GM21737 (cell line): ENCODE measurements around the gene FSHR.

Experiments
- ATAC-seq: cut with Tn5 transposase; IDR thresholded peaks from one replicate; pipeline ENCODE4 v1.9.1; 2021; ENCODE audit warnings: mild to moderate bottlenecking, moderate library complexity; ENCODE audit not compliant: unreplicated experiment

The FSHR gene

DNA sequence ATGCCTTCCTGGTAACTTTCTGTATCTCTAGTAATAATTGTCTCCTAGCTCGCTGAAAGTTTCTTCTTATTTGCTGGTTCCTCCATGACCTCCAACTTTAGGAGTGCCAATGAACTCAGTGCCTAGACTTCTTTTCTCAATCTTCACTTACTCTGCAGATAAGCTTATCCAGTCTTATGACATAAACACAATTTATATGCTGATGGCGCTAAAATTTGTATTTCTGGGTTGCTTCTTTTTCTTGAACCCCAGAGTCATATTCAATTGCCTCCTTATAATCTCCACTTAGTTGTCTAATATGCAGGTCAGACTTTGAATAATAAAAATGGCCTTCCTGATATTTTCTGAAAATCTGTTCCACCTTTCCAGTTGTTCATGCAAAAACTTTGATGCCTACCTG lies 182.5 kb downstream of the FSHR start:
- no peak for ATAC-seq

DNA sequence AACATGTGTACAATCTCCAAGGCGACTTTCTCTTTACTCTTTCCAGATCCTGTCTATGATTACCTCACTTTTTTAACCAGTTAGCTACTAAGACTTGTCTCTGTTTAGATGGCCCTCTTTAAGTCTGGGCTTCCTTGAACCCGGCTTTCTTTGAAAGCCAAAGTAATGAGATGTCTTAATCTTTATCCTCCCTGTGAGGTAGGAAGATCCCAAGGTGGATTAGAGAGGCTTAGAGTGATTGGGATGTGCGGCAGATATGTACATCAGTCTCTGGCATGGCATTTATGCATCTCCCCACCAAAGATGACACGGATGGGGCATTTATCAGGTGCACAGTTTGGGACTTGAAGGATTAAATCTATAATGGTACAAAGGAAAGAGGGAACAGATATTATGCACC lies 186.3 kb downstream of the FSHR start:
- no peak for ATAC-seq

DNA sequence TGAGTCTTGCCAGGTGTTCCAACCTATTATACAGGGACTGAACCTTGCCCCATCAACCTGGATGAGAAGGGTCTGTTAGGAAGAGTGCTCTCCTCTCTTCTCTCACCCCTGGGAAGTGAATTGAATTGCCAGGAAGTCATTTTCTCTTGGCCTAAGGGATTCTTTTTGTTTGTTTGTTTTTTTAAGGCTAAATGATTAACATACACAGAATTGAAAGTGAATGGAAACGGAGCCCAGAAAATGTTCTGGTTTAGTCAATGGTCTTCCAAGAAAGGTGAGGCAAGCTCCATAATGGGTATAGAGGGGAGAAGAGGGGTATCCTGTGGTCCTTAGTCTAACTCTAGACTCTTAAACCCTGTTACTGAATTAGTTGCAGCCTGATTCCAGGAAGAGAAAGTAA lies 189.1 kb downstream of the FSHR start:
- no peak for ATAC-seq

DNA sequence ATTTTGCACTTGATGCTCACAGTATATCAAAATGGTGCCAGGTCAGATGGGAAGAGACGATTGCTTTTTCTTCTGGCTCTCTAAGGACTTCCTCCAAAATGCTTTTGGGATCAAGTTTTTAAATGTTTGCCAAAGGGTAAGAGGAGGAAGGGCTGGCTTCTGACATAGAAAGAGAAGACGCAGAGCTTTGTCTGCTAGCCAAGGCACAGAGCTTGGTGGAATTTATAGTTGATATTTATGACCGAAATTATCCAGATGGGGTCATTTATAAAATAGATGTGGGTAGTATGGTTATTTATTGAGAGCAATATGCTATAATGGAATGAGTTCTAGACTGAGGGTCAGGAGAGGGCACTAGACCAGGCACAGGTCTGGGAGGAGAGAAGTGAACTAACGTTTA lies 193.3 kb downstream of the FSHR start:
- ATAC-seq: no peak

DNA sequence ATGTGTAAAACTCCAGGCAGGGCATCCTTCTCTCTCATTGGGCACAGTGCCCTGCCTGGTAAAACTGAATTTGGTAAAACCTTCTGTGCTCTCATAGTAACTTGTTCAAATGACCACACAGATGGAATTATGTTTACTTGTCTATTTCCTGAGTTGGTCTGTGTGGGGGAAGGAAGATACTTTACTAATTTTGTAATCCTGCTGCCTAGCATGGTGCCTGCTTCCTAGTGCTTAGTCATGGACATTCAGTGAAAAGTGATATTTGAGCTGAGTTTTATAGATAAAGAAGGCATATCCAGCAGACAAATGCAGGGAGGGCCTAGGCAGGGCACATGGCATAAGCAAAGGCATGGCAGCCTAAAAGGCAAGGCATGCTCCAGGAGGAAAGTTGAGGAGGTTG lies 199.4 kb downstream of the FSHR start:
- no peak for ATAC-seq

DNA sequence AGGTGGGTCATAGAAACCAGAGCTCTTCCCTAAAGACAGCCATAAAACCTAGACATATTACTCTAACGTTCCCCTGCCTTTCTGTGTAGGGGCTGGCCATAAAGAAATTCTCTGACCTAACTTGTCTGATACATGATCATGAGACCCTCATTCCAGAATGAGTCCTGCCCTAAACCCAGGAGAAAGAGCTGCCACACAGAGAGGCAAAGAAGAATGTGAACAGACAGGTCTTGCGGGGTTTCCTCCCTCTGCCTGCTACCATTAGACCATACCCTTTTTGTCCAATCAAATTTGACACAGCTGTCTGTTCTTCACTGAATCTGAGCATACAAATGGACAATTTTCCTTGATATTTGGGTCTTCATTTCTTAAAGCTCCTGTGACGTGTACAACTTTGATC lies 200.0 kb downstream of the FSHR start:
- no peak for ATAC-seq

DNA sequence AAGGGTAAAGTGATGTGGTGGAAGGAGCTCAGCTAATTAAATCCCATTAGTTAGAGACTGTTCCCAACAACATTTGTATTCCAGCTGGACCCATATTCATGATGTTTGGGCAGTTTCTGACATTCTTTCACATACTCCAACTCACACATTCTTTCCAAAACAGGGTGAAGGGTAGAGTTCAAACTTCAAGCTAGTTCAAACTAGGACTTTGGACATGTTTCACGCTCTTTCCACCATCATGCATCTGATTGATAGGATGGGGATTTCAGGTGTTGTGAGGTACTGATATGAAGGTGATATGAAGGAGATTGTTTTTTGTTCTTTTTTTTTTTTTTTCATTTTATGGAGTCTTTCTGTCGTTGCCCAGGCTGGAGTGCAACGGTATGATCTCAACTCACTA lies 201.7 kb downstream of the FSHR start:
- ATAC-seq: no peak

DNA sequence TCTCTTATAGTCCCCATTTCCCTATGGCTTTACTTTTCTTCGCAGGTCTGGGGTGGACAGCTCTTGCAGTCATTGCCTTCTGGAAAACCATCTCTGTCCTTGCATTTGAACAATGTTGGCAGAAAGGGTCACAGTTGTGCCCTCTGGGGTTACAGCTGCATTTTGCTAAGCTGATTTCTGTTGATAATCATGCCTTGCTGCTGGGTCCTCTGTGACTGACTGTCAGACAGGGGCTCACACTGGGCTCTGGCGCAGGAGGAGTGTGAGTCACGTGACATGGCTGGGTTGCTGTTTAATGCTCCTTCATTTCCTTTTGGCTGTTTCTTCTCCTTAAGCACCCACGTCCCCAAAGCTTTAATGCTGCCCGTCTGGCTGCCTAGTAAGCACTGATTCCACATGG lies 202.2 kb downstream of the FSHR start:
- no peak for ATAC-seq

DNA sequence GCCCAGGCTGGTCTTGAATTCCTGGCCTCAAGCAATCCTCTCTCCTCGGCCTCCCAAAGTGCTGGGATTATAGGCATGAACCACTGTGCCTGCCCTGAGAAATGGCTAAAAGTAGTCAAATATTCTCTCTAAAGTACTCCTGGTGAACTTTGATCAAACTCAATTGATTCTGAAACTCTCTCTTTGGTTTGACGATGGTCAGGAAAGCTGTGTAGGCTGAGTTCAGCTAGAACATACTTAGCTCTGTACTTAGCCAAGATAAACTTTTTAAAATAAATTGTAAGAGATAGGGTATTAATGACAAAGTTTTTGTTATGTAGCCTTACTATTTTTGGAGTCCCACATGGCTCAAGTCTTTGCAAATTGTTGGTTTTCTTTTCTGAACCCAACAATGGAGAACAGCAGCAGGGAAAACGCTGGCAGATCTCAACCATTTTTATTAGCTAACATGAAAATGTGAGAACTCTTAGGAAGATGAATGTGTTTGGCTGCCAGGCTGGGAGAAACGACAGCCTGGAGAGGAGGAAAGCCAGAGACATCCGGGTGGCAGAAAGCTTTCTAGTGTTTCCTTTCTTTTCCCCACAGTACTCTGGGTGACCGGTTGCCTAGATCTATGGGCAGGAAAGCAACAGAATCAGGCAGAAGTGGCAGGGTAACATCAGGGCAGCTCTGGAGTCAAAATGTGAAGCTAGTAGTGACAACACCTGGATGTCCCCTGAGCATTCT lies 205.8 kb downstream of the FSHR start:
- no peak for ATAC-seq

DNA sequence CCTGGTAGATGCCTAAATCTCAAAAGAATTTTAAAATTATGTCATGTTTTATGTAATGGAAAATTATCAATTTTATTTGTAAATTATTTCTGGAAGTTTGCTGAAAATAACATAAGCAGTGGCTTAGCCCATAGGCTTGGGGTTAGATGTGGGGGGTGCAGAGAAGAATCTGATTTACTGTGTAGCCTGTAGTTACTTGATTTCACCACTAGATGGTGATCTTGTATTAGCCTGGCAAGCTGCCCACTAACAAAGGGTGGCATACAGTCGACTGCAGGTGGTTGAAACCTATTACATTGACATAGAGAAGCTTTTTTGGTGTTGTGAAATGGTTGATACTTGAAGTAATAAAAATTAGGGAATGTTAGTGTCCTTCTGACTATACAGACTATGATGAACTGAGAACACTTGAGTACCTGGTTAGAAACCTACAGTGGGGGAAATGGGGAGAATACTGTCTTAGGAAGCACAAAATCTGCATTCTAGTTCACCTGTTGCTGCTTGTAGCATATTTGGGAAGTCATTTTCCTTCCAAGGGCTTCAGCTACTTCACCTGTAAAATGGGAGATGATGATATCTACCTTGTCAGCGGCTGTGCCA lies 207.8 kb downstream of the FSHR start:
- peak; percentile 85 for ATAC-seq

DNA sequence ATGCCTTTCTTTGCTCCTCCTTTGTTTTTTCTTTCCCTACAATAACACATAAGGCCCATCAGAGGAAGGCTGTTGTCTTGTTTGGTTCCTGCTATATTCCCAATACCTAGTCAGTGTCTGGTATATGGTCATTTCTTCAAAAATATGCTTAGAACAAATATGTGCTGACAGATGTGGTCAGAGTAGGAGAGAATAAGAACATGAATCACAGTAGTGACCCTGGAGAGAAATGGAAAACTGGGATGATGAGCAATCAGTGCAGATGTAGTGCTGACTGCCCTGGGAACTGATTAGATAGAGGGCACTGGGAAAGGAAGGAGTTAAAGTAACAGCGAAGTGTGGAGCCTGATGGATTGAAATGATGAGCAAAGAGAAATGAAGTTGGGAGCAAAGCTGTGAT lies 209.4 kb downstream of the FSHR start:
- ATAC-seq: no peak

DNA sequence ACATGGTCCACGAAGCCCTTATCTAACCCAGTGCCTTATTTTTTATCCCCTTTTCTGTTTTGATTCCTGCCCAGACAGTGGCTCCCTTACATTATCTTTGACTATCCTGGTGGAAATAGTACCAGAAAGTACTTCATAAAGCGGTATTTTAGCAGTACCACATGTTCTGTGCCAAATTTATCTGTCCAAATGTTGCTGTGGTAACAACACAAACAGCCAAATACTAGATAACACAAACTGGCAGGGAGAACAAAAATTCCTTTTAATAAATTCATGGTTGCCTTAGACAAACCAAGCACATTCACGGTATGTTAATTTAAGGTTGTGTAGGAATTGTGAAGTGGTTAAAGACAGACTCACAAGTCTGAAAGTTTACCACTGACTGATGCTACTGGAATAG lies 210.9 kb downstream of the FSHR start:
- ATAC-seq: no peak

DNA sequence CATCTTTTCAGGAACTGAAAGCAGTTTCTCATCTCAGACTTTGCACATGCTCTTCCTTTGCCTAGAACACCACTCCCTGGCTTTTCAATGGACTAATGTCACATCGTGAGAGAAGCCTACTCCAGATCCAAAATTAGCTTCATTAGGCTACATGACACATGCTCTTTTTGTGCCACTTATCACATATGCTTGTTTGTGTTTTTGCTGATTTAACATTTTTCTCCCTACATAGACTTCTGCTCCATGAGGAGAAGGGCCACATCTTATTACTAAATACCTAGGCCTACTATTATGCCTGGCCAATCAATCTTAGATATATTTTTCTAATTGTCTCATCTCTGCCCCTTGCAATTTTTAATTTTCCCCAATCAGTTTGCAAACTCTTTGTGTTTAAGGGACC lies 212.4 kb downstream of the FSHR start:
- ATAC-seq: no peak

DNA sequence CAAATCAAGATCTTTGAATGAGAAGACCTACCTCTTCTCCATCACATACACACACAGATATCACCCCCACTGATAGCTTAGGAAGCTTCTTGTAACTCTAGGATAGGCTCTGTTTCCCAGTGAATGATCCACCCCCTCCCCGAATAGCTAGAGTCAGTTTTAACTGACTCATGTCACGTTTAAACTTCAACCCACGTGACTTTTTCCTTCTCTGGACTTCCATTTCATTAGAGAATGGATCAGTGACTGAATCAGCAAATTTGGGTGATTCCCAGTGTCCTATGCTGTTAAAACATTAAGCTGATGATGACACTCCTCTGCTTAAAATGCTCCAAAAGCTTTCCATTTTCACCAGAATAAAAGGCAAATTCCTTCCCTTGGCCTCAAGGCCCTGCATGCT lies 212.9 kb downstream of the FSHR start:
- no peak for ATAC-seq

DNA sequence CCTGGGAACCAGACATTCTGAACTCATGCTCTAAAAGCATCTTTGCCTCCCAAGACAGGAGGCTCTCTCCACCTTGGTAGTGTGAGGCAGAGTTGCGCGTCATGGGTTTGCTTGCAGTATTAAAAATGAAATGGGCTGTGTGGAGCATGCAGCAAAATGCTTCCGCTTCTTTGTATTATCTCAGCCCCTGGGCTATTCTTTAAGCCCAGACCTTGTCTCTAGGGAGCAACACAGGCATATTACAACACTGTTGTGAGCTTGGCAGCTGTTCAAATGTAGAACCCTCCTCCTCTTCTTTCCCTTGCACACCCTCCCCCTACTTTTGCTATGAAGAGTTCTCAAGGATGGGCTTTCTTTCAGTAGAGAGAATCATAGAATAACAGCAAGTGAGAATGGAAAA lies 213.7 kb downstream of the FSHR start:
- no peak for ATAC-seq

DNA sequence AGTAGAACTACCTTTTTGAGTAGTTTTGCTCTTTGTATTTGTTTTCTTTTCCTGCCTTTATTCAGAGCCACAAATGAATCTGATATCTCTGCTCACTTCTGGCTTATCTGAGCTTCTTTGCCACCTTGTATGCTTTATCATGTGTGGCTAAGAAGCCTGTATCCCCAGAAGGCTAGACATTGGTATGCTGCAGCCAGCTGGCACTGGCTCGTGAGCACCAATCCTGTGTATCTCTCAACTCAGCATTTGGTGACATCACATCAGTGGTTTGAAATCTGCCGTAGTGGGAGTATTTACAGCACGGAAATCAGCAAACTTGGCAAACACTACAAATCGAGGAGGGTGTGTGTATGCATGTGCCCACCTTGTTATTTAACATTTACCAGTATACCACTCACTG lies 215.1 kb downstream of the FSHR start:
- ATAC-seq: no peak

DNA sequence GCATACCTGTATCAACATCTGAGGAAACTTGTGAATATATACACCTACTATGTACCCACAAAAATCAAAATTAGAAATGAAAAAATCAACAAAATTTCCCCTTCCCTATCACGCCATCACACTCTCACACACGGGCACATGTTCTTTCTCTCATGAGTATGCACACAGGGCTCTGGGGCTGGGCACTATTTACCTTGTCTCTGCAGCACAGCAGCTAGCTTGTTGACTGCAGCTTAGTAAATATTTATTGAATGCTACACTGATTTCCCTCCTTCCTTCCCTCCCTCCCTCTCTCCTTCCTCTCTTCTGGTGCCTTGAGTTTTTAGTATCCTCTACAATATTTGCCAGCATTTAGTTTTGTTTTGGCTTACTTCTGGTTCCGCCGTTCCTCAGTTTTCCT lies 216.1 kb downstream of the FSHR start:
- no peak for ATAC-seq

DNA sequence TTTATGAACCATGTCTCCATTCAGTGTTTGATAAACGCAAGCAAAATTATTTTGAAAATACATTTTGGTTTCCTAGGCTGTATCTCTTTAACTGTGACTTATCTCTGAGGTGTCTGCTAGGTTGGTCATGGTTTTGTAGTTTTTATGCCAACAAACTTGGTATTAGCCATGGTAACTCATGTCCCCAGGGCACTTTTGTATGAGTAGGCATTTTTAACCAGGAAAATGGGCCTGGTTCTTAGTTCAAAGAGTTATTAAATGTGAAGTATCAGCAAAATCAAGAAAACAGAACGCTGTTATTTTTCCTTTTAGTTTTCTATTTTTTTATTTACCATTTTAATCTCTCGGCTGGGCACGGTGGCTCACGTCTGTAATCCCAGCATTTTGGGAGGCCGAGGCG lies 219.5 kb downstream of the FSHR start:
- ATAC-seq: no peak

DNA sequence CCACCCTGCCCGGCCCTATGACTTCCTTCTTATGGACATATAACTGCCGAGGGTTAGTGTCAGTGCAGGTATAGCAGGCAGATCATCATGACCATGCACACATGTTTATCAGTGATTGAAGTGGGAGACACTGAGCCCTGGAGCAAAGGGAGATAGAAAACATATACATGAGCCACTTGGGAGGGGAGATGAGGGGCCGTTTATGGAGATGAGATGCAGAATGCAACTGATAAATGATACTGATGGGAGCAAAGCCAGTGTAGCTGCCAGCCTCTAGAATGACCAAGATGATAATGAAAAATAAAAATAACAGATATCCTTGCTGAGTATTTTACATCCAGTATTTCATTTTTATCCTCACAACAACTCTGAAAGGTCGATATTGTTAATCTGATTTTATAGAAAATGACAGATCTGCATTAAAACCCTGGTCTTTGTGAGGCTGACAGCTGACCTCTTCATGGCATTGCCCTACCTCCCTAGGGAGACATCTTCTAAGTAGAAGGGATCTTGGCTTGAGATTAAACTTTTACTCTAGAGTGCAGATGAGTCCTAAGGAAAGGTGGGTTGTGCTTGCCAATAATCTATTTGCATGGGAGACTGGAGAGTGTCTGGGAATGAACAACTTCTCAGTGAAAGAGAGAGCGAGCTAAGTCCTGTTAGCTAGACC lies 220.4 kb downstream of the FSHR start:
- ATAC-seq: no peak

DNA sequence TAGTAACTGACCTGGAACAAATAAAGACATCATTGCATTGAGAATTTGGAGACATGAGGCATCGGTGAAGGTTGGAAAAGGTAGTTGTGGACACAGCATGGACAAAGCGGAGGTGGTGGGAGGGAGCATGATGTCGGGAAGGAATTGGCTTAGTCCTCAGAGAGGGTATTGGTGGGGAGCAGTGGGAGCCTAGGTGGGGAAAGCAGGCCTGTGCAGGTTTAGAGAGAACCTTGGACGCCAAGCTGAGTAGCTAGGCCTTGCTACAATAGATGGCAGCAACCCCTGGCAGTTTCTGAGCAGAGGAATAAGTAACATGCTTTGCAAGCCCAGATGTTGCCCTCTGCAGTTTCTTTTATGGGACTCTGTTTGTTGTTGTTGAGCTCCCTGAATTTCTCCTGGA lies 221.6 kb downstream of the FSHR start:
- no peak for ATAC-seq

DNA sequence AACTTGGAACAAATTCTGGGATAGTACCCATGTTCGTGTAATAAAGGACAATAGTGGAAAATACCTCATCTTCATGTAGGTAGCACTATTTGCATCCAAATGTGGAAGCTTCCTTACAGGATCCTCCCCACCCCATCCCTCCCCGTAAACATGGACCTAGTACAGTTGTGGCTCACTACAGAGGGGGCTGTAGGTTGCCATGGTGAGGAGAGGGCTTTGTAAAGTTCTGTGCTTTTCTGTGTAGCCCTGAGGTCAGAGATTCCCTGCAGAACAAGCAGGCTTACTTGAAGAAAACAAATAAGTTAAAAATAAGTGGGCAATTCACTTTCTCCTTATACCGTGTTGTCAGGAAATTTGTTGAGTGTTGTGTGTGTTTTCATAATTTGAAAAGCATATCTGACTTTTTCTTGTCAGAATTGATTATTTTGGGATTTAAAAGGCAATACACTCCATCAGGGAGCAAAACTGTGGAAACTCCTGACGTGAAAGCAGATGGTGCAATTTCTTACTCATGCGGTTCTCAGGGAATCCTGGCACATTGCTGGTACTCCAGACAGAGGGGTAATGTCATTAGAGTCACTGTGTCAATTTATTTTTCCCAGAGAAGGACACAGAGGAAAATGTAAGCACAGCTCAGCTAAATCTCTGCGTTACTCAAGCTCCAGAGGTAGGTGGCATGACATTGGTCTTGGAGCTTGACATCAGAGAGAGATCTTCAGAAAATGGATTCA lies 224.6 kb downstream of the FSHR start:
- no peak for ATAC-seq

DNA sequence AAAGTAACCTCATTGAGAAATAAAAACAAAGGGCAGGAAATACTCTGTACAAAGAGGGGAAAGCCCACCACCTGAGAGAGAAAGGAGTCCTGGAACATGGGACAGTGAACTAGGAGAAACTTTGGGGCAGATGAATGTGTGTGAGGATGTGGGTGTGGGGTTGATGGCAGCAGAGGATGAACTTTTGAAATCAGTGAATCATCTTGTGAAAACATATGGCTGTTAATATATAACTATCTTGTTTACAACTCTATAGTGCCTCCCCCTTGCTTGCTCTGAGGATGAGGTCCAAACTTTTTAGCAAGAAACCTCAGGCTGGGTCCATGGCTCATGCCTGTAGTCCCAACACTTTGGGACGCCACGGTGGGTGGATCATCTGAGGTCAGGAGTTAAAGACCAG lies 227.0 kb downstream of the FSHR start:
- ATAC-seq: peak; percentile 59
